D721Med (cell line): ENCODE data around the gene TGFBR1.

Experiments
- DNase-seq: peaks from one replicate; pipeline ENCODE4 v3.0.0; 2011; ENCODE audit warnings: low spot score; ENCODE audit not compliant: insufficient read length
- FAIRE-seq: peaks from 2 replicates; lab custom pipeline; 2011; peaks lifted over from hg19 to GRCh38; lab: Jason Lieb, UNC
- TF ChIP-seq, protein P1 (sequence below): IDR thresholded peaks from 2 replicates; pipeline ENCODE4 v1.5.1; 2012; ENCODE audit warnings: mild to moderate bottlenecking, control low read depth; ENCODE audit not compliant: insufficient read depth; ENCODE audit errors: missing control alignments

Gene TGFBR1

DNA sequence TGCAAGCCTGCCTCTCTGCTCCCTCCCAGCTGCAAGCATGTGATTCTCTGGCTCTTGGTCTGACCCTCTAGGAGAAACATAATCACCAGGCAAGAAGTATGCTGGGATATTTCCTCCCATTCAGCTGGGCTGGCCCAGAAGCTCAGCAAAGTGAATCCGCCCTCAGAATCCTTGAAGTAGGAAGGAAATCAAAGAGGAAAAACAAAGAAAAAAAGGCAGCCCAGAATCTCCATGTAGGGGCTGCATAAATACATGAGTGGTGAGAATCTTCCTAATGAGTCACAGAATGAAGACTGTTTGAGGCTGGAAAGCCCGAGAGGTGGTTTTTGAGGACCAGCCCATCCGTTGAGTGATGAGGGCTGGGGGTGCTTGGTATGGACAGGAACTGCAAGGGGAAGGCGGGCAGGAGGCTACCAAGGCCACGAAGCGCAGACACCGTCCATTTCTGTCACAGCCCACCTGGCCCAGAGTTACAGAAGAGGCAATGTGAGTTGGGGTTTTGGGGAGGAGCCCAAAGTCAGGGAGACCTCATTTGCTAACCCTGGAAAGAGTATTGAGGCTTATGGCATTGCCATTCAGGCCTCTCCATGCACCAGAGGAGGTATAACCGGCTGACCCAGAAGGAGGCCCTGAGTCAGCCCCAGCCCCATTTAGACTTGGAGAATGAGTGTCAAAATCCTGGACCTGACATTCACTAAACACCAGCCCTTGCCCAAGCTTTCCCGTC is 33.4 kb upstream of the TGFBR1 start:
- DNase-seq (no peak), FAIRE-seq (no peak)
- TF ChIP-seq, protein P1, sequence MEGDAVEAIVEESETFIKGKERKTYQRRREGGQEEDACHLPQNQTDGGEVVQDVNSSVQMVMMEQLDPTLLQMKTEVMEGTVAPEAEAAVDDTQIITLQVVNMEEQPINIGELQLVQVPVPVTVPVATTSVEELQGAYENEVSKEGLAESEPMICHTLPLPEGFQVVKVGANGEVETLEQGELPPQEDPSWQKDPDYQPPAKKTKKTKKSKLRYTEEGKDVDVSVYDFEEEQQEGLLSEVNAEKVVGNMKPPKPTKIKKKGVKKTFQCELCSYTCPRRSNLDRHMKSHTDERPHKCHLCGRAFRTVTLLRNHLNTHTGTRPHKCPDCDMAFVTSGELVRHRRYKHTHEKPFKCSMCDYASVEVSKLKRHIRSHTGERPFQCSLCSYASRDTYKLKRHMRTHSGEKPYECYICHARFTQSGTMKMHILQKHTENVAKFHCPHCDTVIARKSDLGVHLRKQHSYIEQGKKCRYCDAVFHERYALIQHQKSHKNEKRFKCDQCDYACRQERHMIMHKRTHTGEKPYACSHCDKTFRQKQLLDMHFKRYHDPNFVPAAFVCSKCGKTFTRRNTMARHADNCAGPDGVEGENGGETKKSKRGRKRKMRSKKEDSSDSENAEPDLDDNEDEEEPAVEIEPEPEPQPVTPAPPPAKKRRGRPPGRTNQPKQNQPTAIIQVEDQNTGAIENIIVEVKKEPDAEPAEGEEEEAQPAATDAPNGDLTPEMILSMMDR = no peak

DNA sequence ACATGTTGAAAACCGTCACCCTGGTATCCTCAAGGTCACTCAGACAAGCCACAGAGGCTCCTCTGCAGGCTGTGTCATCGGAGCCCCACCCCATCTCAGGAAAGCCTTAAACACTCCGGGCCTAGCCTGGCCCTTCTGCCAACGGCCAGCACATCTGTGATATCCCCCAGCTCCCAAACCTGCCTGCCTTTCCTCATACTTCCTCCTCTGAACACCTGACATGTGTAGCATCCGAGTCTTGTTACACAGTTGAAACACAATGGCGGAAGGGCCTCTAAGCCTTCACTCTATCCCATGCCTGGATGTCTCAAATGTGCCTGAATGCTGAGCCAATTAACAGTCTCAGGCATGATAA is 32.9 kb upstream of the TGFBR1 start:
- FAIRE-seq (no peak), DNase-seq (no peak)
- TF ChIP-seq, protein P1 = no peak

DNA sequence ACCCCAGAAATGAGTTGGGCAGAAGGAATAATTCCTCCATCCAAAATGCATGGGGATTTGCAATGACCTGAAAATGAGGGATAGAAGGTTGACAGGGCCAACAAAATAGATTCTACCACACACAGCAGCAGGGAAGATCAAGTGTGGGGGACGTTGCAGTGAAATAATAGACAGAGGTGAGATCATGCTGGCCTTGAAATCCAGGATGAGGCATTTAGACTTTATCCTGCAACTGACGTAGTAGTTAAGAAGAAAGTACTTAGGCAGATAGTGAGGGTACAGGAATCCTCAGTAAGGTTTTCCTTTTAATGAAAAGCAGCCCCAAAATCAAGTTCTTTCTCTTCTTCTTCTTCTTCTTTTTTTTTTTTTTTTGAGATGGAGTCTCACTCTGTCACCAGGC is 31.6 kb upstream of the TGFBR1 start:
- no peak for DNase-seq
- TF ChIP-seq, protein P1 = no peak
- no peak for FAIRE-seq

DNA sequence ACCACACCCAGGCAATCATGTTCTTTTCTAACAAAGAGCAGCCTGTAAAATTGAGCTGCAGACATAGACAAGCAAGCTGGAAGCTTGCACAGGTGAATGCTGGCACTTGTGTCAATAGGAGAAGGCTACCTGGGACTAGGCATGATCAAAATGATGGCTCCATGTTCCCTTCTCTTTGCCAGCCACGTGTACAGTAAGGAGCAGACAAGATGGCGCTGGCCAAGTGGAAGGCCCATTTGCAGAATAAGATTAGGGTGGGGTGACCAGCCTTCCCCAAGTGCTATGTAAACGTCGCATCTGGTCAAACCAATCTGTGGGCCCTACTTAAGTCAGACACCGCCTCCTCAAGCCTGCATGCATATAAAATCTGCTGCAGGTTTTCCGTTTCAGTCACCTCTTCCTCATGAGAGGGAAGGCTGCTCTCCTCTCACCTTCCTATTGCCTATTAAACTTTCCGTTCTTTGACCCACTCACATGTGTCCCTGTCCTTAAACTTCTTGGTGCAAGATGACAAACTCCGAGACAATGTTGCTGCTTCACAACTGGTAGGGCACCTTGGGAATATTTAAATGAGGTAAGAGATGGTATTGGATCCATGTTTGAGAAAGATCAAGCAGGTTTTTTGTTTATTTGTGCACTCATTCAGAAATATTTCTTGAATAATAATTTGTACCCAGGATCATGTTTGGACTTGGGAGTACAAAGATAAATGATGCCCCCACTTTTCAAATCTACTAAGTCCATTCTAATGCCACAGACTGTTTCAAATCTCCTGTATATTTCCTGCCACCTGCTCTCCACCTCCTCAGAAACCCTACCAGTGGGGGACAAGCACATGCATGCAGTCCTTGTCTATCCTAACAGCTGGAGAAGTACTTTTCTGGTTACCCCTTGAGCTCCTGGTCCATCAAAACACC is 30.7 kb upstream of the TGFBR1 start:
- TF ChIP-seq, protein P1 = no peak
- FAIRE-seq (no peak), DNase-seq (no peak)

DNA sequence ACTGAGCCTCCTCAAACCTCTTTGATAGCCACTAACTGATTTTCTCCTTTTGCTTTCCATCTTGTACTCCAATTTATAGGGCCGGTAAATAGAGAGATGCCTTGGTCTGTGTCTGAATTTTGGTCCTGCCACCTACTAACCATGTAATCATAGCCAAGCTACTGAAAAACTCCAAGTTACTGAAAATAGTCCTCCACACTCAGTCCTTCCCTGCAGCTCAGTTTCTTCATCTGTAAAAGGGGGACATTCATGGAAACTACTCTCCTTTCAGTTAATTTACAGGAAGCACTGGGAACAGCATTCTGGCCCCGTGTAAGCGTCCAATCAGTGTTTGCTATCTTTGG is 30.0 kb upstream of the TGFBR1 start:
- TF ChIP-seq, protein P1 = no peak
- no peak for DNase-seq
- no peak for FAIRE-seq

DNA sequence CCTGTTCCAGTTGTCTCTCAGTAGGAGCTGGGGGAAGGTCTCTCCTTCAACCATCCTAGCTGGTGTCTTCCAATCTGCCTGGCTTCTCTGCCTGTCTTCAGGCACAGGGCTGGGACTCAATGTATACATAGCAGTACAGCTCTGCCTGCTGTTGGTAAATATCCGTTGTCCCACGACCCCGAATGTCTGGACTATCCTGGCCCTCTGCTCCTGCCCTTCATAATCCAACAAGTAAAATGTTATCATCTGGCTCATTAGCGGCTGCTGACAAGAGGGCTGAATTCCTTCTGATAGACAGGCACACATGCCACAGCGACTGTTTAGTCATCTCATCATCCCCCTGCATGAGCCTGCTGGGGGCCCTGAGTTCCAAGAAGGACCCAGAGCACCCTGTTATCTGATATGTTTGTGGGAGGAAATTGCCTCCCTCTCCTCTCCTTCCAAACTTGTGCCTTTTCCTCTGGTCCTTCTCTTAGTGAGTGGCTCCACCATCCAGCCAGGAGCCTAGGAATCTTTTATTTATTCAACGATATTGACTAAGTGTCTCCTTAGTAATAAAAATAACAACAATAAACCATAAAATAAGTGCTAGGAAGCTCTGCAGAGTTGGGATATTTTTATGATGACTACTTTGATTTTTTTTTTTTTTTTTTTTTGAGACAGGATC is 29.5 kb upstream of the TGFBR1 start:
- FAIRE-seq = no peak
- TF ChIP-seq, protein P1 = no peak

More for the DNA sequence above, 29.5 kb upstream of the TGFBR1 start:
- DNase-seq = no peak
